Muscle layer of duodenum (tissue), 2 donors: Measurements from ENCODE around the gene NFATC2IP.
"Not testable (repeated sequence)": the region's sequence is repeated elsewhere in the genome, so short reads cannot be mapped to it uniquely, and the experiment has no call there.

Experiments used
- H3K27ac ChIP-seq: one replicate; pipeline ENCODE4 v1.7.0; 2013; ENCODE audit warnings: mild to moderate bottlenecking, low read length
- H3K27me3 ChIP-seq: one replicate; pipeline ENCODE4 v1.7.0; 2013; ENCODE audit warnings: low read depth, mild to moderate bottlenecking, control low read depth, low read length
- H3K36me3 ChIP-seq, 2 donors: one replicate each; pipeline ENCODE4 v1.7.0; 2013; ENCODE audit warnings: low read length in 2 of 2, control low read depth in 1 of 2, mild to moderate bottlenecking in 1 of 2; ENCODE audit not compliant: insufficient read depth in 2 of 2, control insufficient read depth in 1 of 2
- H3K4me1 ChIP-seq, 2 donors: one replicate each; pipeline ENCODE4 v1.7.0; 2013; ENCODE audit warnings: low read length in 2 of 2, mild to moderate bottlenecking in 2 of 2, control low read depth in 1 of 2, moderate library complexity in 1 of 2; ENCODE audit not compliant: insufficient read depth in 2 of 2, control insufficient read depth in 1 of 2
- H3K4me3 ChIP-seq, 2 donors: one replicate each; pipeline ENCODE4 v1.7.0; 2013; ENCODE audit warnings: low read length in 2 of 2, low read depth in 1 of 2, mild to moderate bottlenecking in 1 of 2
- H3K9me3 ChIP-seq, 2 donors: one replicate each; pipeline ENCODE4 v1.7.0; 2013; ENCODE audit warnings: low read length in 2 of 2, control low read depth in 1 of 2, mild to moderate bottlenecking in 1 of 2; ENCODE audit not compliant: control insufficient read depth in 1 of 2
- donor health status: healthy.

The NFATC2IP gene

DNA sequence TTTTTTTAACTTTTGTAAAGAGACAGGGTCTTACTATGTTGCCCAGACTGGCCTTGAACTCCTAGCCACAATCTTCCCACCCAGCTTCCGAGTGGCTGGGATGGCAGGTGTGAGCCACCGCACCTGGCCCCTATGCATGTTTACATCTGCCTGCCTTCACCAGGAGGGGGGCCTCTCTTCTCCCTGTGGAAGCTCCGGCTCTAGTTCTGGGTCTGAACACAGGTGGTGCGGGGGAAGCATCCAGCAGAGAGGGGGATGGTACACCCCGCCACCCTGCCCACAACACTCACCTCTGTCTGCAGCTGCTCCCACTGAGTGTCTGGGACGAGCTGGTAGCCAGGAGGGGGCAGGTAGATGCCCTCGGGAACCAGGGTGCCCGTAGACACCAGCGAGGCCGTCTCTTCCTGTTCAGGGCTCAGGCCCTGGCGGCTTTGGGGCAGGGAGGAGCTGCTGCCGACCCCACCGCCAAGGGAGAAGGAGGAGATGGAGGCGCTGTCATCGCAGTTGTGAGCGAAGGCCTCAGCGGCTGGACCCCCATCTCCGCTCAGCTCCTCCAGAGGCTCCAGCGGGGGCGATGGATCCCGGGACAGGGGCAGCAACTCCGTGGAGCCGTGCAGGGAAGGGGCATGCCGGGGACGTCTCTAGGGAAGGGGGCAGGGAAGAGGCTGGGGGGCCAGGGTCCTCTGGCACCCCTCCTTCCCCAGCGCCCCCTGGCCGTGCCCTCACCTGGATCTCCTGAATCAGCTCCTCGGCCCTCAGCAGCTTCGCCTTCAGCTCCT lies 36.6 kb upstream of the NFATC2IP start:
- no peaks in the 10 kb centered on the region for H3K4me1 ChIP-seq
- no peak overlapping the region for H3K4me3 ChIP-seq
- no peak overlapping the region for H3K27ac ChIP-seq
- H3K27me3 ChIP-seq, result no peaks in the 10 kb centered on the region
- no peaks in the 10 kb centered on the region for H3K9me3 ChIP-seq
- H3K36me3 ChIP-seq, result peaks cover 9 to 40% of the 10 kb centered on the region in 2 donors

DNA sequence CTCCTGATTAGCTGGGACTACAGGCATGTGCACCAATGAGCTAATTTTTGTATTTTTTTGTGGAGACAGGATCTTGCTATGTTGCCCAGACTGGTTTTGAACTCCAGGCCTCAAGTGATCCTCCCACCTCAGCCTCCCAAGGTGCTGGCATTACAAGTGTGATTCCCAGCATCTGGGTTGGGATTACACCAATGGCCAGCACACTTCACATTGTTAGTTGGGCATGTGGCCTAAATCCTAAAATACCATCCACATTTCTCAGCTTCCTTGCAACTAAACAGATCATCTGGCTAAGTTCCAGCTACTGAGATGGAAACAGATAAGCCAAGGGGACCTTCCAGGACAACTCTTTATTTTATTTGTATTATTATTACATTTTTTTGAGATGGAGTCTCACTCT lies 35.6 kb upstream of the NFATC2IP start:
- Histone ChIP-seq H3K4me3 (no peak overlapping the region), H3K27me3 (no peaks in the 10 kb centered on the region), H3K36me3 (peaks cover 14 to 47% of the 10 kb centered on the region in 2 donors), H3K9me3 (no peaks in the 10 kb centered on the region), H3K4me1 (no peaks in the 10 kb centered on the region), H3K27ac (no peak overlapping the region)

GRCh38 chr16:28917095-28917494 lies 33.6 kb upstream of the NFATC2IP start:
- Histone ChIP-seq H3K27me3 (no peaks in the 10 kb centered on the region), H3K27ac (no peak overlapping the region), H3K4me3 (no peak overlapping the region), H3K4me1 (no peaks in the 10 kb centered on the region), H3K36me3 (peaks cover 14 to 43% of the 10 kb centered on the region in 2 donors), H3K9me3 (no peaks in the 10 kb centered on the region)

DNA sequence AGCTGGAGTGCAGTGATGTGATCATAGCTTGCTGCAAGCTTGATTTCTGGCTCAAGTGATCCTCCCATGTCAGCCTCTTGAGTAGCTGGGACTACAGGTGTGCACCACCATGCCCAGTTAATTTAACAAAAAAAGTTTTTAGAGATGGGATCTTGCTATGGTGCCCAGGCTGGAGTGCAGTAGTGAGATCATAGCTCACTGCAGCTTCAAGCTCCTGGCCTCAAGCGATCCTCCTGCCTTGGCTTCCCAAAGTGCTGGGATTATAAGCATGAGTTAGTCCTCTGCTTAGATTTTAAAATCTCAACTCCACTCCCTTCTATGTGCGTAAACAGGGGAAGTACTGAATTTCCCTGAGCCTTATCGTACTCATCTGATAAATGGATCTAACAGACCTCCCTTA lies 32.0 kb upstream of the NFATC2IP start:
- peaks cover 14 to 35% of the 10 kb centered on the region in 2 donors for H3K36me3 ChIP-seq

GRCh38 chr16:28923231-28923587 lies 27.5 kb upstream of the NFATC2IP start:
- peaks cover 10 to 17% of the 10 kb centered on the region in 2 donors for H3K36me3 ChIP-seq
- H3K4me3 ChIP-seq, result peak overlapping the region in 1 of 2 donors; percentile 26
- H3K9me3 ChIP-seq, result no peaks in the 10 kb centered on the region
- H3K27me3 ChIP-seq, result no peaks in the 10 kb centered on the region
- peaks cover 0 to 9% of the 10 kb centered on the region in 2 donors for H3K4me1 ChIP-seq
- peak overlapping the region; percentile 67 for H3K27ac ChIP-seq

More for the DNA sequence above, 32.0 kb upstream of the NFATC2IP start:
- Histone ChIP-seq H3K27ac (no peak overlapping the region), H3K4me3 (no peak overlapping the region), H3K4me1 (no peaks in the 10 kb centered on the region), H3K27me3 (no peaks in the 10 kb centered on the region), H3K9me3 (no peaks in the 10 kb centered on the region)

DNA sequence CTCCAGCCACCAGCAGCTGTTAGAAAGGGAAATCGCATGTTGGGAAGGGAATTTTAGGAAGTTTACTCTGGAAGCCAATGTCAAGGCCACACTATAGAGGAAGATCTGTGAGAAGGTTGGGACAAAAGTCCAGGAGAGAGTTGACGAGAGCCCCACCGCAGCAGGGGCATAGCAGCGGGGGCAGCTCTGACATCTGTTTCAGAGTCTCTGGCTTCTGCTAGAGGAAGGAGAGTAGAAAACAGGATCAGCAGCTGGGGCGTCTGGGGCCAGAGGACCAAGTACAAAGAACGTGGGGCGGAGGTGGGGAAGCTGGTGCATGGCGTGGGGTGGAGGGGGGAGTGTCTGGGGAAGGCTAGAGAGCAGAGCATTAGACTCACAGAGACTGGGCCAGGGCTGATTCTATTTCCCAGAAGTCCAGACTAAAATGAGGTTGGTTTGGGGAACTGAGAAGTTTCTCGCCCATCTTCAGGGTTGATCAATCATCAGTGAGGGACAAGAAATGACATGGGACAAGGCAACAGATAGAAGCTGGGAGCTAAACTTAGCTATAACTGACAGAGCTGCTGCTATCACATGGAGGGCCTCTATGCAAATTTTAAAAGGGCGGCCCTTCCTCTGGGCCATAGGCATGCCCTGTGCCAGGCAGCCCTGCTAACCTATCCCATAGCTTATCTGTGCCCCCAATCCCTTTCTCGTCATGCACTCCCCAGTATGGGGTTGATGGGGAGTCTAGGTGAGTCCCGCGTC lies 26.9 kb upstream of the NFATC2IP start:
- Histone ChIP-seq H3K4me3 (peak overlapping the region; percentile 46 to 90), H3K9me3 (no peaks in the 10 kb centered on the region), H3K36me3 (peaks cover 8 to 17% of the 10 kb centered on the region in 2 donors), H3K27ac (peak overlapping the region; percentile 67), H3K4me1 (peaks cover 0 to 9% of the 10 kb centered on the region in 2 donors), H3K27me3 (no peaks in the 10 kb centered on the region)

- Histone ChIP-seq H3K9me3 (no peaks in the 10 kb centered on the region), H3K4me3 (peak overlapping the region; percentile 46 to 90), H3K27me3 (no peaks in the 10 kb centered on the region), H3K4me1 (peaks cover 0 to 9% of the 10 kb centered on the region in 2 donors), H3K36me3 (peaks cover 3 to 13% of the 10 kb centered on the region in 2 donors), H3K27ac (peak overlapping the region; percentile 63)
Observed at GRCh38 chr16:28924399-28924761, 26.4 kb upstream of the NFATC2IP start.

GRCh38 chr16:28924762-28925385 lies 25.9 kb upstream of the NFATC2IP start, which contains the start of gene RABEP2:
TSS of gene RABEP2 (minus strand) at chr16:28925238. CDS start at chr16:28925163, 75 bp downstream.
- H3K4me3 ChIP-seq, result peak within 1 kb of the TSS; percentile 90
- H3K36me3 ChIP-seq, result peaks cover 0 to 8% of the 10 kb centered on the region in 2 donors
- peaks cover 0 to 9% of the 10 kb centered on the region in 2 donors for H3K4me1 ChIP-seq
- no peaks in the 10 kb centered on the region for H3K27me3 ChIP-seq
- H3K27ac ChIP-seq, result peak within 1 kb of the TSS; percentile 97
- H3K9me3 ChIP-seq, result no peaks in the 10 kb centered on the region

DNA sequence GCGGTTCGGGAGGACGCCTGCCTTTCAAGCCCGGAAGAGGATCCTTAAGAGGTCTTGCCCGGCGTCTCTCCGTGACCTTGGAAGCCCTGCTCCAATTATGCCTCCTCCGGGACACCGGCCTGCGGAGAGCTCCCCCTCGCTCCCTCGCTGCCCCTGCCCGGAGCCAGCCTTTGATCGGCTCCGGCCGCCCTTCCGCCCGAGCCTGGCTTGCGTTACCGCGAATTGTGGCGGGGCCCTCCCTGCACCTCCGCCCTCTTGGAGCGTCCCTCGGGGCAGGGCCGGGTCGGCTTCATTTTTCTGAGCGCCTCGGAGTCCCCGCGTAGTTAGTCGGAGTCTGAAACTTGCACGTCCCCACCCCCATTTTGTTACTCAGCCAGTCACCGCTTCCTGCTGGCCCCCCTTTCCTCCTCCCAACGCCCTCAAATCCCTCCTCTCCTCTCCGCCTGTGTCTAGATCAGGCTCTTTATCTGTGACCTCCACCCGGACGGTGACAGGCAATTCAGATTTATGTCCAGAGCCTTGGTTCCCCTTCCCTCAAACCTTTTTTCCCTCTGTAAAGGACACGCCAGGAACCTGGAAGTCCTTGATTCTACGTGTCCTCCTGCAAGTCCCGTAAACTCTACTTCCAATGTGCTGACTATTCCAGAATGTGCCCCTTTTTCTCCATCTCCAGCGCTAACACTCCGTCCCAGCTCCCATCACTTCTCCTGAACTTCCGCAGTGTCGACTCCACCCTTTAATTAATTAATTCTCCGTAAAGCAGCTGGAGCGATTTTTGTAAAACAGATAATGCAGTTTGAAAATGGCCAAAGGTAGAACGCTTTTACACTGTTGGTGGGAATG lies 25.1 kb upstream of the NFATC2IP start:
- Histone ChIP-seq H3K27me3 (no peaks in the 10 kb centered on the region), H3K4me1 (peaks cover 0 to 9% of the 10 kb centered on the region in 2 donors), H3K27ac (peak overlapping the region; percentile 97), H3K4me3 (peak overlapping the region; percentile 90), H3K9me3 (no peaks in the 10 kb centered on the region), H3K36me3 (peaks cover 0 to 8% of the 10 kb centered on the region in 2 donors)

DNA sequence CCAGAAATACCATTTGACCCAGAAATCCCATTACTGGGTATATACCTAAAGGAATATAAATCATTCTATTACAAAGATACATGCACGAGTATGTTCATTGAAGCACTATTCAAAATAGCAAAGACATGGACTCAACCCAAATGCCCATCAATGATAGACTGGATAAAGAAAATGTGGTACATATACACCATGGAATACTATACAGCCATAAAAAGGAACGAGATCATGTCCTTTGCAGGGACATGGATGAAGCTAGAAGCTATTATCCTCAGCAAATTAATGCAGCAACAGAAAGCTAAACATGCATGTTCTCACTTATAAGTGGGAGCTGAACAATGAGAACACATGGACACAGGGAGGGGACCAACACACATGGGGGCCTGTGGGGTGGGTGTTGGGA lies 24.5 kb upstream of the NFATC2IP start:
- Histone ChIP-seq H3K4me3 (peak overlapping the region; percentile 90), H3K27ac (peak overlapping the region; percentile 97)
- not testable (repeated sequence) for H3K36me3 ChIP-seq, H3K4me1 ChIP-seq, H3K9me3 ChIP-seq, H3K27me3 ChIP-seq
